ENCODE measurements around the gene POLK. TPM values are rescaled to one million over a fixed set of nuclear protein-coding genes. Genes with fewer than 3 reads are reported as not detected.
A peak's percentile ranks its signal among the peaks of the same experiment; 100 is the strongest.

POLK gene
- total and polyA plus RNA-seq, 4 donors, result 3.7 to 20.6 (median 9.8) TPM

- H3K27ac ChIP-seq (ENCODE audit: low read depth in 1 of 2, low read length in 2 of 2), result no peak overlapping the region
- H3K4me1 ChIP-seq (ENCODE audit: control insufficient read depth in 4 of 4, insufficient read depth in 4 of 4, low read length in 3 of 4), result peaks cover 5 to 33% (median 18%) of the 10 kb centered on the region in 4 donors
- no peaks in the 10 kb centered on the region for H3K9me3 ChIP-seq (ENCODE audit: control insufficient read depth in 4 of 4, low read length in 3 of 4)
- DNase-seq (ENCODE audit: low spot score), result no peak
- TF ChIP-seq JUND (IDR thresholded peaks at IDR 0.05) (no peak), YY1 (IDR thresholded peaks at IDR 0.05) (peak; percentile 19), ATF3 (IDR thresholded peaks at IDR 0.05) (no peak)
- H3K27me3 ChIP-seq (ENCODE audit: control insufficient read depth in 4 of 4, insufficient read depth in 4 of 4, low read length in 3 of 4), result no peaks in the 10 kb centered on the region
- H3K4me3 ChIP-seq (ENCODE audit: low read depth in 1 of 3, low read length in 3 of 3), result peak overlapping the region in 2 of 3 donors; percentile 60 to 87
- H3K9ac ChIP-seq (ENCODE audit: low read depth in 1 of 2, low read length in 2 of 2), result no peak overlapping the region
- peaks cover 0 to 4% (median 0%) of the 10 kb centered on the region in 4 donors for H3K36me3 ChIP-seq (ENCODE audit: control insufficient read depth in 4 of 4, insufficient read depth in 3 of 4, low read depth in 1 of 4, low read length in 3 of 4)
- WGBS, result 56% methylated on average over 4 of the region's 4 CpGs
These were observed 2.1 kb upstream of the POLK start for GRCh38 chr5:75509546-75509945.

GRCh38 chr5:75509956-75510355 is 1.7 kb upstream of the POLK start:
- Histone ChIP-seq H3K27ac (ENCODE audit: low read depth in 1 of 2, low read length in 2 of 2) (no peak overlapping the region), H3K27me3 (ENCODE audit: control insufficient read depth in 4 of 4, insufficient read depth in 4 of 4, low read length in 3 of 4) (no peaks in the 10 kb centered on the region), H3K36me3 (ENCODE audit: control insufficient read depth in 4 of 4, insufficient read depth in 3 of 4, low read depth in 1 of 4, low read length in 3 of 4) (peaks cover 0 to 4% (median 0%) of the 10 kb centered on the region in 4 donors), H3K9me3 (ENCODE audit: control insufficient read depth in 4 of 4, low read length in 3 of 4) (no peaks in the 10 kb centered on the region), H3K9ac (ENCODE audit: low read depth in 1 of 2, low read length in 2 of 2) (peak overlapping the region in 1 of 2 donors; percentile 77), H3K4me3 (ENCODE audit: low read depth in 1 of 3, low read length in 3 of 3) (peak overlapping the region; percentile 60 to 87 (median 77)), H3K4me1 (ENCODE audit: control insufficient read depth in 4 of 4, insufficient read depth in 4 of 4, low read length in 3 of 4) (peaks cover 5 to 33% (median 18%) of the 10 kb centered on the region in 4 donors)
- 31% methylated on average over 1 of the region's 1 CpG for WGBS
- TF ChIP-seq RAD21 (IDR thresholded peaks at IDR 0.05) (no peak), REST (IDR thresholded peaks at IDR 0.05) (no peak), FOXA1 (IDR thresholded peaks at IDR 0.05) (no peak), ATF3 (IDR thresholded peaks at IDR 0.05) (no peak), SP1 (IDR thresholded peaks at IDR 0.05) (no peak), JUND (IDR thresholded peaks at IDR 0.05) (no peak), HNF4G (IDR thresholded peaks at IDR 0.05) (no peak), EGR1 (IDR thresholded peaks at IDR 0.05; ENCODE audit: low read depth in 2 of 2) (no peak), RXRA (IDR thresholded peaks at IDR 0.05) (no peak), GABPA (IDR thresholded peaks at IDR 0.05 in 1 of 2, conservative IDR thresholded peaks at IDR 0.05 in 1 of 2) (no peak), ZBTB33 (IDR thresholded peaks at IDR 0.05) (no peak), CTCF (IDR thresholded peaks at IDR 0.05; ENCODE audit: low read depth, low read length, missing input control) (no peak), NR2F2 (IDR thresholded peaks at IDR 0.05) (no peak), FOXA2 (IDR thresholded peaks at IDR 0.05) (no peak)
- DNase-seq (ENCODE audit: low spot score), result no peak
